HG03025 (cell line): Measurements from ENCODE around the gene KDM6B.

Experiments used
- ATAC-seq: cut with Tn5 transposase; IDR thresholded peaks from one replicate; pipeline ENCODE4 v1.9.1; 2021; ENCODE audit warnings: mild to moderate bottlenecking, moderate library complexity; ENCODE audit not compliant: unreplicated experiment, low FRiP score

The KDM6B gene

DNA sequence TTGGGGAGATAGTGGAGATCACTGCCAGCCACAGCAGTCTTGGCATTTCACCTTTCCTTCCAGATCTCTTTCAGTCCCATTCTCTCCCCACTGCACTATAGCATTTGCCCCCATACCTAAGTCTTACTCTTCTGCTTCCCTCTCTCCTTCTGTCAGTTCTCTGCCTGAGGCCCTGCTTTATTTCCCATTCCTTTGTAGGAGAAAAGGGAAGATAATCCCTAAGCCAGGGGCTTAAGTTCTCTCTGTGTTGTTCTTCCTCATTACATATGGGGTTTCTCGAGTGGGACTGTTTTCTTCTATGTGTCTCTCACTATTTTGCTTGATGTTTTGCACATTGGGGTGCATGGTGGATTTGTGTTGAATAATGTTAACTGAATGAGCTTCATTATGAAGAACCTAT lies 6.4 kb downstream of the KDM6B start:
- ATAC-seq: no peak

DNA sequence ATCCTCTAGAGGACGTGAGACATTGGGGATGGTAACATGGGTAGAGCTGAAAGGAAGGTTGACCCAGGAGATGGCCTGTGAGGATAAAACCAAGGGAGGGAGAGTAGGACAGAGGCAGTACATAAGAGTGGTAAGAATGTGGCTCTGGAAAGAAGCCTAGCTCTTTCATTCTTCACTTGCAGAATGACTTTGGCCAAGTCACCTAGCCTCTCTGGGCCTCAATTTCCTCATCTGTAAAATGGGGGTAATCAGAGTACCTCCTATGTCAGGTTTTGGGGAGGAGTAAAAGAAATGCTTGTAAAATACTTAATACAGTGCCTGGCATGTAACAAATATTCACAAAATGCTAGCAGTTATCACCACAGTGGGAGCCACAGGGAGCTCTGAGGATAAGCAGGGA lies 6.9 kb downstream of the KDM6B start:
- no peak for ATAC-seq

DNA sequence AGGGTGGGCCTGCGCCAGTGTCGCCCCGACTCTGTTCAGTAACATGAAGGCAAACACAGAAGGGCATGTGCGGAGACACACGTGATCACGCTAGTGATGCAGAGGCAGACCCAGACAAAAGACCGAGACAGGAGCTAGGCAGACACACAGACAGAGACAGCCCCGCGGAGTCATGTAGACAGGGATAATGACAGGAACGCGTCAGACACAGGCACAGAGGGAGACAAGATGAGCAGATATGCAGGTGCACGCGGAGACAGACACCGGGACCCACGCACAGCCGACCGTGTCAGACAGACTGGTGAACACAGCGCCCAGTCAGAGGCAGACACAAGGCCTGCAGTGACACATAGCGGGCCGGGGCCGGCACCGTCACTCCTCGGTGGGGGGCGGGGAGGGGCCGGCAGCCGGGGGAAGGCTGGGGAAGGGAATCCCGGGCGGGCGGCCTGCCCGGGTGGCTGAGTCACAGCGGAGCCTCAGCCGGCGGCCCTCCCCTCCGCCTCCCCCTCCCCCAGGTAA lies 7.4 kb downstream of the KDM6B start:
- no peak for ATAC-seq

DNA sequence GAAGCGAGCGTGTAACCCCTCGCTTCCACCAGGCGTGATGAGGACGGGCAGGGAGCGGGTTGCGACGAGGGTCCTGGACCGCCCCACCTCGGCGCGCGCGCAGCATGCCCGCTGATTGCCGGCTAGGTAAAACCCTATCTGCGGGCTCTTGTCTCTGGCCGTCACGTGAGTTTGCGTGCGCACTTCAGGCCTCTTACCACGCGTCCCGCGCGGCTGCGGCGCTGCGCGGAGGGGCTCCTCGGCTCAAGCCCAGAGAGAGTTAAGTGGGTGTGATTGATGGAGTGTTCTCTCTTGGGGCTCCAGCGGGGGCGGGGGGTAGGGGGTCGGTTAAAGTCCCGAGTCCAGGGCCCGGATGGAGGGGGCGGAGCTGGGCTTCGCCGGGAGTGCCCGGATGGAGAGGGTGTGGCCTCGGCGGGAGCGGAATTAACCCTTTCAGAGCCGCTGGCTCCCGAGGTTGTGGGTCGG lies 7.9 kb downstream of the KDM6B start:
- no peak for ATAC-seq

DNA sequence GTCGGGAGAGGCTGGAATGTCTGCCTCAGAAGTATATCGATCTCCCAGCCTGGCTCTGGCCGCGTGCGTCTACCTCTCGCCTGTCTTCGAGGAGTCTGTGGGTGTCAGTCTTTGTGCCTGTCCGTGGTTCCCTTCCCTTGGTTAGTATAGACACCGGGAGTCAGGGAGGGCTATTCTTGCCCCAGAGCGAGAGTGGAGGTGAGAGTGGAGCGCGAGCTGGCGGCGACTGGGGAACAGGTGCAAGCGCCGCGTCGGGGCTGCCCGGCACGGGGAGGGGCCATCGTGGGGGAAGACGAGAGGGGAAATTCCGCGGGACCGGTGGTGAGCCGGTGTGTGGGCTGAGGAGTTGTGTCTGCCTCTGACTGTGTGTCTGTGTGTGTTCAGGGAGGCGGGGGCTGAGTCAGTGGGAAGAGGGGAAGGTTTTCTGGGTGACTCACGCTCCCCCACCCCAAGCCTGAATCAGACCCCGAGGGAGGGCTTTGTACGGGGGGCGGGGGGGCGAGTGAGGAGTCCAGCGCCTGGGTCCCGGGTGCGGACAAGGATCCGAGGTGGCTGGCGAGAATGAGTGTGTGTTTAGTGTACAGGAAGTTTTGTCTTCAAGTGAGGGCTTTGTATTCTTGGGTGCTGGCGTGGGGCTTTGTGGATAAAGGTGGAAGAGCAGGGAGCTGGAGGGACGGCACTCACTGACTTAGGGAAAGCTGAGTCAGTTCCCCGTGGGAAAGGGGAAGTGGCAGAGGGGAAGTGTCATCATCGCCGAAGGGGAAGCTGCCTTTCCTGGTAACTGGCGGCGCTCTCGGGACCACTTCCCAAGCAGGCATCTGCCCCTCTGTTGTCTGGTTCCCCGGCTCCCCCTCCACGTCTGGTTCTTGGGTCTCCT lies 8.6 kb downstream of the KDM6B start:
- ATAC-seq: no peak

DNA sequence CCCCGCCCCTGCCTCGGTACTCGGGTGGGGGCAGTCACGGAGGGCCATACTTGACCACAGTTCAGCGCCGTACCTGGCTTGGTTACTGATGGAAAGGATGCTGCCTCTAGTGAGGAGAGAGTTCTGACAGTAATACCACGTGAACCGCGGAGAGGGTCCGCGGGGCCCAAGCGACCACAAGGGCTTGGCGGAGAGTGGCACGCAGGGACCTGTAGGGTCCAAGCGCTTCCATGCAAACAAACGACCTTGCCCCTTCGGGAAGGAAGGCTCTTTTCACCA lies 9.2 kb downstream of the KDM6B start:
- ATAC-seq: no peak

DNA sequence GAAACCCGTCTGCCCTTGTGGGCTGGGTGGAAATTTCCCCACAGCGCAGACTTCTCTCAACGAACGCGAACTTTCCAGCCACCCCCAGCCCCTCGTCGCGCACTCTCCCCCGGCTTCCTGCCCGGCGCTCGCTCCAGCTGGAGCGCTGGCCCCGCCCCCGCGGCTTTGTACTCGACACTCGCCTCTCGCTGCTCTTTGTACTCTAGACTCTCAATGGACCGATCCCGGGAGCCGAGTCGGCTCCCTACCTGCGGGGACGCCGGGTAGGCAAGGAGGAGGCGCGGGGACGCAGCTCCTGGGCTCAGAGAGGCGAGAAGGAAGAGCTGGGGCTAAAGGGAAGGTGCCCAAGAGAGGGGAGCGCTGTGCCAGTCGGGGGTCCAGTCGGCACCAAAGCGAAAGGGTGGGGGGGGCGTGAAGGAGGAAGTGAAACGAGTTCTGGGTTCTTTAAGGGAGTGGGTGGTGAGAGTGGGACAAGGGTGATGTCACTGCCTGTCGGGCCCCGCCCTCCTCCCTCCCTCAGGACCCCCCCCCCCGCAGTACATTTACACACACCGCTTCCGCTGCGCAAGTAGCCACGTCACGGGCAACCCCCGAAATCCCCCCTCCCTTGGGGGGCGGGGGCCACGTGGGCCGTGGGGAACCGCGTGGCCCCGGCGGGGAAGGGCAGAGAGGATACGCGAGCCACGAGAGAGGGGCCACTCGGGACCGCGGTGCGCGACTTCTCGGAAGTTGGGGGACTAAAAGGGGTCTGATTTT lies 9.7 kb downstream of the KDM6B start:
- no peak for ATAC-seq

DNA sequence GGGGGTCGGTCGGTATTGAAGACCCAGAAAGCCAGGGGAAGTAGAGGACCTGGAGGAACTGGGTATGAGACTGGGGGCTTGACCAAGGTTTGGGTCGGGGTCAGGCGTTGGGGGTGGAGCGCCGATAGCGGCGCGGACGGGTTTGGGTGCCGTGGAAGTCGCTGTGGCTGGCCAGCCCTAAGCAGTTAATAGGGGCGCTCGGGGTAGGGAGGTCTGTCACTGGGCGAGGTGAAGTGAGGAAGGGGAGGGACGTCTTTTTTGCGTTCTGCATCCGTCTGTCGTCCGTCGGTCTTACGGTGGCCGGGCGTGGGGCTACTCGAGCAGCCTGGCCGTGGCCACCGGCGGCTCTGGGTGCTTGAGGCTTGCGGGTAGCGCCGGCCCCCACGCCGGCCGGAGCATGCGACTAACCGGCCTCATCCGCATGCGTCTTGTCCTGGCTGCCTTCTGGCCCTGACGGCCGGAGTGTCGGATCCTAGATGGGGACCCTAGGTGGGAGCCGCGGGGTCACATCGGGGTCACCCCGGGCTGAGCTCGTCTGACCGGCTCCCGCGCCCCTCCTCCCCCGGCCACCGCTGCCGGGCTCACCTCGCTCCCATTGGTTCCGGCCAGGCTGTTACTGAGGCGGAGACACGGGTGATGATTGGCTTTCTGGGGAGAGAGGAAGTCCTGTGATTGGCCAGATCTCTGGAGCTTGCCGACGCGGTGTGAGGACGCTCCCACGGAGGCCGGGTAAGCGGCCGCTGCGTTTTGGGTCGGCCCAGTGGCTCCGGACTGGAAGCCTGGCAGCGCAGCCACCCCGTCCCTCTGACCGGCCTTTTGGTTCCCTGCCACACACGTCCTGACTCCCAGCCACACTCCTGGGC lies 10.5 kb downstream of the KDM6B start:
- ATAC-seq: peak; percentile 38

DNA sequence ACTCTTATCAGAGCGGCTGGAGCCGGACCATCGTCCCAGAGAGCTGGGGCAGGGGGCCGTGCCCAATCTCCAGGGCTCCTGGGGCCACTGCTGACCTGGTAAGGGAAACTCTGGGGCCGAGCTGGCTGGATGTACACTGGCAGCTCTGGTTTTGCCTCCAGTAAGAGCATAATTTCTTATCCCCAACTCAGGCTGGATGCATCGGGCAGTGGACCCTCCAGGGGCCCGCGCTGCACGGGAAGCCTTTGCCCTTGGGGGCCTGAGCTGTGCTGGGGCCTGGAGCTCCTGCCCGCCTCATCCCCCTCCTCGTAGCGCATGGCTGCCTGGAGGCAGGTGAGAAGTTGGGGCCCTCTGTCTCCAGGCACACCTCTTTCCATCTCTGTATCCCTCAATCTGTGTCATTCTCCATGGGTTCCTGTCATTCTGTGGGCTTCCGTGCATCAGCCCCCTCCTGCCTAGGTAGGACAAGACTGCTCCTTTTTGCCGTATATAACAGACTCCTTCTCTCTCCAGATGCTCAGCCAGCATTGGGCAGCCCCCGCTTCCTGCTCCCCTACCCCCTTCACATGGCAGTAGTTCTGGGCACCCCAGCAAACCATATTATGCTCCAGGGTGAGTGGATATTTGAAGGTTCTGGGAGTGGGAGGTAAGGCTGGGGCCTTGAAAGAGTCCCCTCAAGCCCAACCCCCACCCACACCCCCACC lies 11.5 kb downstream of the KDM6B start:
- no peak for ATAC-seq

DNA sequence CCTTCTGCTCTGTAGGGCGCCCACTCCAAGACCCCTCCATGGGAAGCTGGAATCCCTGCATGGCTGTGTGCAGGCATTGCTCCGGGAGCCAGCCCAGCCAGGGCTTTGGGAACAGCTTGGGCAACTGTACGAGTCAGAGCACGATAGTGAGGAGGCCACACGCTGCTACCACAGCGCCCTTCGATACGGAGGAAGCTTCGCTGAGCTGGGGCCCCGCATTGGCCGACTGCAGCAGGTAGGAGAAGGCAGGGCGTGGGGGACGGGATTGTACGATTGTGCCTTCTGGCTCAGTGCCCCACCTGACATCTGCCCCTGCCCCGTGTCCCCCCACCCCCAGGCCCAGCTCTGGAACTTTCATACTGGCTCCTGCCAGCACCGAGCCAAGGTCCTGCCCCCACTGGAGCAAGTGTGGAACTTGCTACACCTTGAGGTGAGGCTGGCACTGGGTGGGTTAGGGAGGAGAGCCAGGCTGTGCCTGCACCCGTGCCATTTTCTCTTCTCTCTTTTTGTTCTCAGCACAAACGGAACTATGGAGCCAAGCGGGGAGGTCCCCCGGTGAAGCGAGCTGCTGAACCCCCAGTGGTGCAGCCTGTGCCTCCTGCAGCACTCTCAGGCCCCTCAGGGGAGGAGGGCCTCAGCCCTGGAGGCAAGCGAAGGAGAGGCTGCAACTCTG lies 12.2 kb downstream of the KDM6B start:
- ATAC-seq: no peak

DNA sequence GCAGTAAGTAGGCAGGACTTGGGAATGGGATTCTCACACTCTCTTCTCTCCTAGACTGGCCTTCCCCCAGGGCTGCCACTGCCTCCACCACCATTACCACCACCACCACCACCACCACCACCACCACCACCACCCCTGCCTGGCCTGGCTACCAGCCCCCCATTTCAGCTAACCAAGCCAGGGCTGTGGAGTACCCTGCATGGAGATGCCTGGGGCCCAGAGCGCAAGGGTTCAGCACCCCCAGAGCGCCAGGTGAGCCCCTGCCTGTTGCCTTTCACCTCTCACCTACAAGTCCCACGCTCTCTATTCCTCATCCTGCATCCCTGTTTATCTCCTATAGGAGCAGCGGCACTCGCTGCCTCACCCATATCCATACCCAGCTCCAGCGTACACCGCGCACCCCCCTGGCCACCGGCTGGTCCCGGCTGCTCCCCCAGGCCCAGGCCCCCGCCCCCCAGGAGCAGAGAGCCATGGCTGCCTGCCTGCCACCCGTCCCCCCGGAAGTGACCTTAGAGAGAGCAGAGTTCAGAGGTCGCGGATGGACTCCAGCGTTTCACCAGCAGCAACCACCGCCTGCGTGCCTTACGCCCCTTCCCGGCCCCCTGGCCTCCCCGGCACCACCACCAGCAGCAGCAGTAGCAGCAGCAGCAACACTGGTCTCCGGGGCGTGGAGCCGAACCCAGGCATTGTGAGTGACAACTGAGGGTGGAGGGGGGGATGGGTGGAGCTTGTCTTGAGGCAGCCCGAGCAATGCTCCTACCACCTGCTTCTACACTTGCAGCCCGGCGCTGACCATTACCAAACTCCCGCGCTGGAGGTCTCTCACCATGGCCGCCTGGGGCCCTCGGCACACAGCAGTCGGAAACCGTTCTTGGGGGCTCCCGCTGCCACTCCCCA lies 13.0 kb downstream of the KDM6B start:
- ATAC-seq: no peak

DNA sequence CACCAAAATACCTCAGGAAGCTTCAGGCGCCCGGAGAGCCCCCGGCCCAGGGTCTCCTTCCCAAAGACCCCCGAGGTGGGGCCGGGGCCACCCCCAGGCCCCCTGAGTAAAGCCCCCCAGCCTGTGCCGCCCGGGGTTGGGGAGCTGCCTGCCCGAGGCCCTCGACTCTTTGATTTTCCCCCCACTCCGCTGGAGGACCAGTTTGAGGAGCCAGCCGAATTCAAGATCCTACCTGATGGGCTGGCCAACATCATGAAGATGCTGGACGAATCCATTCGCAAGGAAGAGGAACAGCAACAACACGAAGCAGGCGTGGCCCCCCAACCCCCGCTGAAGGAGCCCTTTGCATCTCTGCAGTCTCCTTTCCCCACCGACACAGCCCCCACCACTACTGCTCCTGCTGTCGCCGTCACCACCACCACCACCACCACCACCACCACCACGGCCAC lies 14.1 kb downstream of the KDM6B start:
- no peak for ATAC-seq

DNA sequence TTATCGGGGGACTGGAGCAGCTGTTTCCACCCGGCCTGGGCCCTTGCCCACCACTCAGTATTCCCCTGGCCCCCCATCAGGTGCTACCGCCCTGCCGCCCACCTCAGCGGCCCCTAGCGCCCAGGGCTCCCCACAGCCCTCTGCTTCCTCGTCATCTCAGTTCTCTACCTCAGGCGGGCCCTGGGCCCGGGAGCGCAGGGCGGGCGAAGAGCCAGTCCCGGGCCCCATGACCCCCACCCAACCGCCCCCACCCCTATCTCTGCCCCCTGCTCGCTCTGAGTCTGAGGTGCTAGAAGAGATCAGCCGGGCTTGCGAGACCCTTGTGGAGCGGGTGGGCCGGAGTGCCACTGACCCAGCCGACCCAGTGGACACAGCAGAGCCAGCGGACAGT lies 14.7 kb downstream of the KDM6B start:
- no peak for ATAC-seq

DNA sequence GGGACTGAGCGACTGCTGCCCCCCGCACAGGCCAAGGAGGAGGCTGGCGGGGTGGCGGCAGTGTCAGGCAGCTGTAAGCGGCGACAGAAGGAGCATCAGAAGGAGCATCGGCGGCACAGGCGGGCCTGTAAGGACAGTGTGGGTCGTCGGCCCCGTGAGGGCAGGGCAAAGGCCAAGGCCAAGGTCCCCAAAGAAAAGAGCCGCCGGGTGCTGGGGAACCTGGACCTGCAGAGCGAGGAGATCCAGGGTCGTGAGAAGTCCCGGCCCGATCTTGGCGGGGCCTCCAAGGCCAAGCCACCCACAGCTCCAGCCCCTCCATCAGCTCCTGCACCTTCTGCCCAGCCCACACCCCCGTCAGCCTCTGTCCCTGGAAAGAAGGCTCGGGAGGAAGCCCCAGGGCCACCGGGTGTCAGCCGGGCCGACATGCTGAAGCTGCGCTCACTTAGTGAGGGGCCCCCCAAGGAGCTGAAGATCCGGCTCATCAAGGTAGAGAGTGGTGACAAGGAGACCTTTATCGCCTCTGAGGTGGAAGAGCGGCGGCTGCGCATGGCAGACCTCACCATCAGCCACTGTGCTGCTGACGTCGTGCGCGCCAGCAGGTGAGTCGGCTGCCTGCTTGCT lies 15.2 kb downstream of the KDM6B start:
- no peak for ATAC-seq

DNA sequence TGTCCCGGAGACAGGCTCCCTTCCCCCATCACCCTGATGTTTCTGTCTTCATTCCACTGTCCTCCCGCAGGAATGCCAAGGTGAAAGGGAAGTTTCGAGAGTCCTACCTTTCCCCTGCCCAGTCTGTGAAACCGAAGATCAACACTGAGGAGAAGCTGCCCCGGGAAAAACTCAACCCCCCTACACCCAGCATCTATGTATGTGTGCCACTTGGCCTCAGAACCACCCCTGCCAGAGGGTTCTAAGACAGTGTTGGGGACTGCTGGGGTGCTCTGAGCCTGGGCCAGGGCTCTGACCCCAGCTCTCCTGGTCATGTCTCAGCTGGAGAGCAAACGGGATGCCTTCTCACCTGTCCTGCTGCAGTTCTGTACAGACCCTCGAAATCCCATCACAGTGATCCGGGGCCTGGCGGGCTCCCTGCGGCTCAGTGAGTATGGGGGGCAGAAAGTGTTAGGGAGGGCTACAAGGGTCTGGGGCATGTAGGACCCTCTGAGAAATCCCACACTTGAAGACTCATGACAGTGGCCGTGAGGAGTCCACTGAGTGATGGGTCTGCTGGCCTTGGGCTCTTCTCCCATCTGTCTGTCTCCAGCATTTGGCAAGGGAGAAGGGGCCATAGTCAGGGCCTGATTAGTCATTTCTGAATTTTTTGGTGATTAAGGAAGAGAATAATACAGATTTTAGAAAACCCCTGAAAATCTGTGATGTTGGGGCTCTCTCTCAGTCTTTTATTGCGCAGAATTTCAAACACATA lies 15.9 kb downstream of the KDM6B start:
- ATAC-seq: no peak

DNA sequence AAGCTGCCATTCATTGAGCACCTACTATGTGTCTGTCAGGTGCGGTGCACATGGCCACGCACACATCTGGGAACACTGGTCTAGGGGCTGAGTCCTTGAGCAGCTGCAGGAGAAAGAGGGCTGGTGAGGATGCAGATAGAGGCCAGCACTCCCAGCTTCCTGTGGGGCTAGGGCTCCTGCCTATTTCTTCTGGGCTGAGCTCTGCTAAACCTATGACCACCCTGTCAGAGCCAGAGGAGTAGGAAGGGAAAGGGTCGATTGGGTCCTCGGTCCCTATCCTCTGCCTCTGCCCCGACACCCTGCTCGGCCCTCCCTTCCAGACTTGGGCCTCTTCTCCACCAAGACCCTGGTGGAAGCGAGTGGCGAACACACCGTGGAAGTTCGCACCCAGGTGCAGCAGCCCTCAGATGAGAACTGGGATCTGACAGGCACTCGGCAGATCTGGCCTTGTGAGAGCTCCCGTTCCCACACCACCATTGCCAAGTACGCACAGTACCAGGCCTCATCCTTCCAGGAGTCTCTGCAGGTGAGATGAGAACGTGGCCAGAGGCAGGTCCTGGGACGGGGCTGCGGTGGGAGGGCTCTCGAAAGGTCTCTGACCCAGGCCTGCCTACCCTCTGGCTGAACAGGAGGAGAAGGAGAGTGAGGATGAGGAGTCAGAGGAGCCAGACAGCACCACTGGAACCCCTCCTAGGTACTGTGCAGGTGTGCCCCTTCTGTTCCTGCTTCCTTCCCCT lies 16.9 kb downstream of the KDM6B start:
- no peak for ATAC-seq
